ENCODE results near the gene RPS15. TPM values are rescaled to one million over a fixed set of nuclear protein-coding genes. Genes with fewer than 3 reads are reported as not detected.
A peak's percentile ranks its signal among the peaks of the same experiment; 100 is the strongest.

RPS15 gene
- total and polyA plus RNA-seq, 4 donors, result 296 to 954 (median 414) TPM

- TF ChIP-seq REST (IDR thresholded peaks at IDR 0.05) (no peak), SP1 (IDR thresholded peaks at IDR 0.05) (no peak)
These were observed 30.2 kb downstream of the RPS15 start (continued) for GRCh38 chr19:1468274-1468820.

- no peak overlapping the region for H3K27ac ChIP-seq (ENCODE audit: low read depth in 1 of 2, low read length in 2 of 2)
- H3K27me3 ChIP-seq (ENCODE audit: control insufficient read depth in 4 of 4, insufficient read depth in 4 of 4, low read length in 3 of 4), result peaks cover 0 to 11% (median 7%) of the 10 kb centered on the region in 4 donors
- DNase-seq (ENCODE audit: low spot score), result no peak
- TF ChIP-seq GABPA (IDR thresholded peaks at IDR 0.05 in 1 of 2, conservative IDR thresholded peaks at IDR 0.05 in 1 of 2) (no peak), HNF4A (conservative IDR thresholded peaks at IDR 0.05) (no peak), HNF4G (IDR thresholded peaks at IDR 0.05) (no peak), RXRA (IDR thresholded peaks at IDR 0.05) (no peak), ZBTB33 (IDR thresholded peaks at IDR 0.05) (no peak), MAX (IDR thresholded peaks at IDR 0.05) (no peak), EGR1 (IDR thresholded peaks at IDR 0.05; ENCODE audit: low read depth in 2 of 2) (no peak), SP1 (IDR thresholded peaks at IDR 0.05) (no peak), FOXA2 (IDR thresholded peaks at IDR 0.05) (no peak), REST (IDR thresholded peaks at IDR 0.05) (no peak), FOXA1 (IDR thresholded peaks at IDR 0.05) (no peak), NR2F2 (IDR thresholded peaks at IDR 0.05) (no peak), RAD21 (IDR thresholded peaks at IDR 0.05) (no peak), TAF1 (conservative IDR thresholded peaks at IDR 0.05) (no peak), ATF3 (IDR thresholded peaks at IDR 0.05) (no peak)
- H3K4me1 ChIP-seq (ENCODE audit: control insufficient read depth in 4 of 4, insufficient read depth in 4 of 4, low read length in 3 of 4), result peaks cover 30 to 69% (median 44%) of the 10 kb centered on the region in 4 donors
- H3K9ac ChIP-seq (ENCODE audit: low read depth in 1 of 2, low read length in 2 of 2), result no peak overlapping the region
- no peaks in the 10 kb centered on the region for H3K36me3 ChIP-seq (ENCODE audit: control insufficient read depth in 4 of 4, insufficient read depth in 3 of 4, low read depth in 1 of 4, low read length in 3 of 4)
- no peaks in the 10 kb centered on the region for H3K9me3 ChIP-seq (ENCODE audit: control insufficient read depth in 4 of 4, low read length in 3 of 4)
- 3% methylated on average over 47 of the region's 47 CpGs for WGBS
- H3K4me3 ChIP-seq (ENCODE audit: low read depth in 1 of 3, low read length in 3 of 3), result peak overlapping the region in 1 of 3 donors; percentile 50
These were observed 30.6 kb downstream of the RPS15 start for GRCh38 chr19:1468821-1469254.
